K562 (cell line): Measurements from ENCODE around the gene ZSWIM8. TPM values are rescaled to one million over a fixed set of nuclear protein-coding genes. Genes with fewer than 3 reads are reported as not detected.

Experiments
- CBX5 ChIP-seq: IDR thresholded peaks from 2 replicates; pipeline ENCODE4 v1.6.1; 2014; ENCODE audit warnings: low read depth, borderline replicate concordance
- CHD2 ChIP-seq: IDR thresholded peaks from 2 replicates; pipeline ENCODE4 v1.6.1; 2011; ENCODE audit warnings: low read depth, low read length
- ETV5 ChIP-seq: sonication (generic); formaldehyde crosslinking; IDR thresholded peaks from 2 replicates; pipeline ENCODE4 v1.4.0; 2020; ENCODE audit warnings: low read depth, mild to moderate bottlenecking, missing genetic modification reagents
- IFI16 ChIP-seq: fragments of 250-450 bp; sonication (Bioruptor Pico); IDR thresholded peaks from 2 replicates; pipeline ENCODE4 v2.1.2; 2022; ENCODE audit warnings: mild to moderate bottlenecking, inconsistent platforms
- MTA3 ChIP-seq: fragments of 450-650 bp; formaldehyde crosslinking; IDR thresholded peaks from 2 replicates; pipeline ENCODE4 v1.6.1; 2017; ENCODE audit warnings: mild to moderate bottlenecking, borderline replicate concordance
- PCBP2 ChIP-seq: fragments of 200-400 bp; formaldehyde crosslinking; IDR thresholded peaks from 2 replicates; pipeline ENCODE4 v1.6.1; 2018; ENCODE audit warnings: low read length, low read depth, mild to moderate bottlenecking, moderate library complexity; ENCODE audit not compliant: poor library complexity, severe bottlenecking
- PHF20 ChIP-seq: fragments of 450-650 bp; IDR thresholded peaks from 2 replicates; pipeline ENCODE4 v1.6.1; 2018; ENCODE audit not compliant: partially characterized antibody
- RBM39 ChIP-seq: fragments of 200-400 bp; formaldehyde crosslinking; optimal IDR thresholded peaks from 2 replicates; pipeline ENCODE3; 2018; ENCODE audit warnings: low read depth, low read length
- SIRT6 ChIP-seq: IDR thresholded peaks from one replicate; pipeline ENCODE4 v1.6.1; 2012; ENCODE audit warnings: low read depth, mild to moderate bottlenecking, control low read depth, inconsistent platforms, low read length, moderate library complexity
- SP1 ChIP-seq: sonication (generic); formaldehyde crosslinking; IDR thresholded peaks from 2 replicates; pipeline ENCODE4 v1.8.1; 2022; ENCODE audit warnings: mild to moderate bottlenecking, missing genetic modification reagents
- SREBF1 ChIP-seq: fragments of 150-350 bp; IDR thresholded peaks from 2 replicates; pipeline ENCODE4 v1.6.1; 2014; ENCODE audit warnings: antibody characterized with exemption, low read depth, low read length, borderline replicate concordance
- TAF9B ChIP-seq: fragments of 450-650 bp; IDR thresholded peaks from 2 replicates; pipeline ENCODE4 v1.6.1; 2018; ENCODE audit warnings: mild to moderate bottlenecking; ENCODE audit not compliant: partially characterized antibody
- ZKSCAN8 ChIP-seq: fragments of 200-800 bp; sonication (Bioruptor generic); IDR thresholded peaks from 2 replicates; pipeline ENCODE4 v1.6.1; 2016; ENCODE audit warnings: missing genetic modification characterization, missing compliant biosample characterization
- polyA plus RNA-seq, 8 experiments: library from polyadenylated mRNA; depleted of rRNA in 4 of 8; stranded (reverse) in 5 of 8; unstranded in 3 of 8; fragments of >200 nt; fragmentation: Nextera tagmentation in 2 of 8; fragmentation: Illumina TruSeq in 1 of 8; extraction: Ambion mirVana in 2 of 8; extraction: Trizol in 1 of 8; gene quantifications; 2 replicates each; pipeline versions ENCODE4 v1.2.1 to v1.2.3, GENCODE V29; 2011 to 2014; ENCODE audit warnings: inconsistent platforms in 1 of 8, missing spikeins in 1 of 8
- total RNA-seq, 7 experiments: library from RNA; depleted of rRNA in 6 of 7; stranded (reverse); fragments of >200 nt in 6 of 7; fragmentation: Illumina TruSeq in 2 of 7; extraction: Trizol in 2 of 7; gene quantifications; 2 replicates each; pipeline versions ENCODE4 v1.2.1 to v1.2.3, GENCODE V29; 2011 to 2021; ENCODE audit warnings: low replicate concordance in 1 of 7
- TF ChIP-seq, protein P1 (sequence below): IDR thresholded peaks from 2 replicates; pipeline ENCODE4 v1.6.1; 2016; ENCODE audit warnings: missing genetic modification characterization, missing compliant biosample characterization
- TF ChIP-seq, protein P2 (sequence below): sonication (generic); formaldehyde crosslinking; IDR thresholded peaks from 2 replicates; pipeline ENCODE4 v1.8.0; 2022; ENCODE audit warnings: mild to moderate bottlenecking, missing genetic modification reagents
- TF ChIP-seq, protein P3 (sequence below): fragments of 450-650 bp; IDR thresholded peaks from 2 replicates; pipeline ENCODE4 v1.6.1; 2016; ENCODE audit warnings: low read depth

ZSWIM8 gene
- total and polyA plus RNA-seq, 9 of the 15 experiments (the other 6 are each of a cell fraction or from before 2014, with no cell fraction given) = 5.6 to 47.8 (median 26.7) TPM

DNA sequence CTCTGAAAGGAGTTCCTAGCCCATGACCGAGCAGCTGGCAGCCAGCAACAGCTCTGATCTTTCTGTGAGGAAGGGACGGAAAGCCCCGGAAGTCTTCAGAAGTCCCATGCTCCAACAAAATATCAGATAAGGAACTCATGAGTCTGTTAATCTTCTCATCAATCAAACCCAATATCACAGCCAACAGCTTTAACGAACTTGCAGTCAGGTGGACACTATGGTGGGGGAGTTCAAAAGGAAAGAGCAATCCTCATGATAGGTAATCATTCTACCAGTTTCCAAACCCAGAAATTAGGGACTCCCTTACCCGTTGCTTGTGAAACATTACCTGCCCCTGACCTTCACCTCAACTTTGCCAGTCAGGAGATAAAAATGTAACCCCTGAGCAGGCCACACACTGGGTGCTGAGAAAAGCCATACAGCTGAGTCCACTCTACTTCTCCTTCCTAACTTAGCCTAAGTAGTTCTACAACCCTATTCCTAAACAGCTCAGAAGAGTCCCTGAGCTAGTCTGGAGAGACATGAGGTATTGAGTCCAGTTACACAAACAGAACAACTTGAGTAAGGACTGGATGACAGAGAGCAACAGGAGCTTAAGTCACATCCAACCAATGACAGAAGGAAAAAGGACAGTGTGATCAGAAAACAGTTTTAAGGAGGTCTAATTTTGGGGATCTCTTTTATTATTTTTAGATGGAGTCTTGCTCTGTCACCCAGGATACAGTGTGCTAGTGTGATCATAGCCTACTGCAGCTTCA, 23.8 kb downstream of the ZSWIM8 start (continued):
- TF ChIP-seq TAF9B = no peak
- TF ChIP-seq, protein P1, sequence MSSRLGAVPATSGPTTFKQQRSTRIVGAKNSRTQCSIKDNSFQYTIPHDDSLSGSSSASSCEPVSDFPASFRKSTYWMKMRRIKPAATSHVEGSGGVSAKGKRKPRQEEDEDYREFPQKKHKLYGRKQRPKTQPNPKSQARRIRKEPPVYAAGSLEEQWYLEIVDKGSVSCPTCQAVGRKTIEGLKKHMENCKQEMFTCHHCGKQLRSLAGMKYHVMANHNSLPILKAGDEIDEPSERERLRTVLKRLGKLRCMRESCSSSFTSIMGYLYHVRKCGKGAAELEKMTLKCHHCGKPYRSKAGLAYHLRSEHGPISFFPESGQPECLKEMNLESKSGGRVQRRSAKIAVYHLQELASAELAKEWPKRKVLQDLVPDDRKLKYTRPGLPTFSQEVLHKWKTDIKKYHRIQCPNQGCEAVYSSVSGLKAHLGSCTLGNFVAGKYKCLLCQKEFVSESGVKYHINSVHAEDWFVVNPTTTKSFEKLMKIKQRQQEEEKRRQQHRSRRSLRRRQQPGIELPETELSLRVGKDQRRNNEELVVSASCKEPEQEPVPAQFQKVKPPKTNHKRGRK = no peak
- peak; percentile 35; the same call in 1 of the 2 replicates for TF ChIP-seq SP1 (CRISPR knock-in tag)
- TF ChIP-seq, protein P2, sequence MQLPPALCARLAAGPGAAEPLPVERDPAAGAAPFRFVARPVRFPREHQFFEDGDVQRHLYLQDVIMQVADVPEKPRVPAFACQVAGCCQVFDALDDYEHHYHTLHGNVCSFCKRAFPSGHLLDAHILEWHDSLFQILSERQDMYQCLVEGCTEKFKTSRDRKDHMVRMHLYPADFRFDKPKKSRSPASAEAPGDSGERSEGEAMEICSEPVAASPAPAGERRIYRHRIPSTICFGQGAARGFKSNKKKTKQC (CRISPR knock-in tag) = no peak
- no peak for TF ChIP-seq SIRT6
- no peak for TF ChIP-seq MTA3
- no peak for TF ChIP-seq IFI16 (CRISPR knock-in tag)
- no peak for TF ChIP-seq ETV5
- no peak for TF ChIP-seq CBX5
- TF ChIP-seq, protein P3, sequence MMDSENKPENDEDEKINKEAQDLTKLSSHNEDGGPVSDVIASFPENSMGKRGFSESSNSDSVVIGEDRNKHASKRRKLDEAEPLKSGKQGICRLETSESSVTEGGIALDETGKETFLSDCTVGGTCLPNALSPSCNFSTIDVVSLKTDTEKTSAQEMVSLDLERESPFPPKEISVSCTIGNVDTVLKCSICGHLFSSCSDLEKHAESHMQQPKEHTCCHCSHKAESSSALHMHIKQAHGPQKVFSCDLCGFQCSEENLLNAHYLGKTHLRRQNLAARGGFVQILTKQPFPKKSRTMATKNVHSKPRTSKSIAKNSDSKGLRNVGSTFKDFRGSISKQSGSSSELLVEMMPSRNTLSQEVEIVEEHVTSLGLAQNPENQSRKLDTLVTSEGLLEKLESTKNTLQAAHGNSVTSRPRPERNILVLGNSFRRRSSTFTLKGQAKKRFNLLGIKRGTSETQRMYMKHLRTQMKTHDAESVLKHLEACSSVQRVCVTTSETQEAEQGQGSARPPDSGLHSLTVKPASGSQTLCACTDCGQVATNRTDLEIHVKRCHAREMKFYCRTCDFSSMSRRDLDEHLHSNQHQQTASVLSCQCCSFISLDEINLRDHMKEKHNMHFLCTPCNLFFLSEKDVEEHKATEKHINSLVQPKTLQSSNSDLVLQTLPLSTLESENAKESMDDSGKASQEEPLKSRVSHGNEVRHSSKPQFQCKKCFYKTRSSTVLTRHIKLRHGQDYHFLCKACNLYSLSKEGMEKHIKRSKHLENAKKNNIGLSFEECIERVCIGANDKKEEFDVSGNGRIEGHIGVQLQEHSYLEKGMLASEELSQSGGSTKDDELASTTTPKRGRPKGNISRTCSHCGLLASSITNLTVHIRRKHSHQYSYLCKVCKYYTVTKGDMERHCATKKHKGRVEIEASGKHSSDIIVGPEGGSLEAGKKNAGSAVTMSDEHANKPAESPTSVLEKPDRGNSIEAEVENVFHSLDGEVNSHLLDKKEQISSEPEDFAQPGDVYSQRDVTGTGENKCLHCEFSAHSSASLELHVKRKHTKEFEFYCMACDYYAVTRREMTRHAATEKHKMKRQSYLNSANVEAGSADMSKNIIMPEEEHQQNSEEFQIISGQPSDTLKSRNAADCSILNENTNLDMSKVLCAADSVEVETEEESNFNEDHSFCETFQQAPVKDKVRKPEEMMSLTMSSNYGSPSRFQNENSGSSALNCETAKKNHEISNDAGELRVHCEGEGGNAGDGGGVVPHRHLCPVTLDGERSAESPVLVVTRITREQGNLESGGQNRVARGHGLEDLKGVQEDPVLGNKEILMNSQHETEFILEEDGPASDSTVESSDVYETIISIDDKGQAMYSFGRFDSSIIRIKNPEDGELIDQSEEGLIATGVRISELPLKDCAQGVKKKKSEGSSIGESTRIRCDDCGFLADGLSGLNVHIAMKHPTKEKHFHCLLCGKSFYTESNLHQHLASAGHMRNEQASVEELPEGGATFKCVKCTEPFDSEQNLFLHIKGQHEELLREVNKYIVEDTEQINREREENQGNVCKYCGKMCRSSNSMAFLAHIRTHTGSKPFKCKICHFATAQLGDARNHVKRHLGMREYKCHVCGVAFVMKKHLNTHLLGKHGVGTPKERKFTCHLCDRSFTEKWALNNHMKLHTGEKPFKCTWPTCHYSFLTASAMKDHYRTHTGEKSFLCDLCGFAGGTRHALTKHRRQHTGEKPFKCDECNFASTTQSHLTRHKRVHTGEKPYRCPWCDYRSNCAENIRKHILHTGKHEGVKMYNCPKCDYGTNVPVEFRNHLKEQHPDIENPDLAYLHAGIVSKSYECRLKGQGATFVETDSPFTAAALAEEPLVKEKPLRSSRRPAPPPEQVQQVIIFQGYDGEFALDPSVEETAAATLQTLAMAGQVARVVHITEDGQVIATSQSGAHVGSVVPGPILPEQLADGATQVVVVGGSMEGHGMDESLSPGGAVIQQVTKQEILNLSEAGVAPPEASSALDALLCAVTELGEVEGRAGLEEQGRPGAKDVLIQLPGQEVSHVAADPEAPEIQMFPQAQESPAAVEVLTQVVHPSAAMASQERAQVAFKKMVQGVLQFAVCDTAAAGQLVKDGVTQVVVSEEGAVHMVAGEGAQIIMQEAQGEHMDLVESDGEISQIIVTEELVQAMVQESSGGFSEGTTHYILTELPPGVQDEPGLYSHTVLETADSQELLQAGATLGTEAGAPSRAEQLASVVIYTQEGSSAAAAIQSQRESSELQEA = no peak
- no peak for TF ChIP-seq CHD2
- no peak for TF ChIP-seq SREBF1
- TF ChIP-seq RBM39 = no peak
- no peak for TF ChIP-seq PCBP2
- TF ChIP-seq ZKSCAN8 = no peak
- no peak for TF ChIP-seq PHF20
